ENCODE results near the gene ZNF213.

The ZNF213 gene

GRCh38 chr16:3142327-3142726 lies 7.5 kb downstream of the ZNF213 start:
- no CpG with 5 or more reads among the region's 22 CpGs for WGBS (ENCODE audit: extremely low coverage, insufficient coverage, insufficient read length)
- DNase-seq, result no peak
- peaks cover 32 to 35% of the 10 kb centered on the region in 2 experiments for H3K36me3 ChIP-seq (ENCODE audit: control insufficient read depth in 1 of 2, insufficient read depth in 2 of 2, low read length in 2 of 2)

GRCh38 chr16:3142770-3143169 lies 7.9 kb downstream of the ZNF213 start:
- no CpG with 5 or more reads among the region's 13 CpGs for WGBS (ENCODE audit: extremely low coverage, insufficient coverage, insufficient read length)
- Histone ChIP-seq H3K79me2 (ENCODE audit: control insufficient read depth, insufficient read depth, low read length, poor library complexity) (no peaks in the 10 kb centered on the region), H3K4me1 (ENCODE audit: control insufficient read depth in 1 of 2, insufficient read depth in 2 of 2, low read length in 2 of 2) (peaks cover 6 to 14% of the 10 kb centered on the region in 2 experiments), H2AFZ (ENCODE audit: insufficient read depth, low read length, poor library complexity) (no peak overlapping the region), H3K14ac (ENCODE audit: low read length) (no peak overlapping the region), H3K23ac (ENCODE audit: low read length) (no peak overlapping the region), H4K8ac (ENCODE audit: low read depth, low read length) (no peak overlapping the region), H4K91ac (ENCODE audit: low read depth, low read length) (no peak overlapping the region), H3K4me2 (ENCODE audit: low read length) (no peak overlapping the region), H3K18ac (ENCODE audit: low read length) (no peak overlapping the region), H2BK12ac (ENCODE audit: low read length) (no peak overlapping the region), H2AK5ac (ENCODE audit: low read length) (no peak overlapping the region), H3K9me3 (ENCODE audit: insufficient read depth, low read depth, low read length) (peaks cover 3% of the 10 kb centered on the region), H4K12ac (ENCODE audit: low read depth, low read length) (no peak overlapping the region), H2BK5ac (ENCODE audit: low read depth, low read length, poor library complexity) (no peak overlapping the region), H2BK120ac (ENCODE audit: insufficient read depth, low read length, poor library complexity) (no peak overlapping the region), H3K9ac (ENCODE audit: low read length) (no peak overlapping the region), H3K27me3 (ENCODE audit: insufficient read depth, low read length) (no peaks in the 10 kb centered on the region), H3K4ac (ENCODE audit: low read depth, low read length) (no peak overlapping the region), H3K79me1 (ENCODE audit: low read length) (no peaks in the 10 kb centered on the region), H3K36me3 (ENCODE audit: control insufficient read depth in 1 of 2, insufficient read depth in 2 of 2, low read length in 2 of 2) (peaks cover 31 to 32% of the 10 kb centered on the region in 2 experiments), H3K27ac (ENCODE audit: low read depth, low read length) (no peak overlapping the region), H3K4me3 (ENCODE audit: low read depth, low read length) (no peak overlapping the region)
- no peak for DNase-seq

More at GRCh38 chr16:3142327-3142726, 7.5 kb downstream of the ZNF213 start:
- Histone ChIP-seq H2BK5ac (ENCODE audit: low read depth, low read length, poor library complexity) (no peak overlapping the region), H3K9me3 (ENCODE audit: insufficient read depth, low read depth, low read length) (peaks cover 3% of the 10 kb centered on the region), H3K79me2 (ENCODE audit: control insufficient read depth, insufficient read depth, low read length, poor library complexity) (no peaks in the 10 kb centered on the region), H4K91ac (ENCODE audit: low read depth, low read length) (no peak overlapping the region), H2AK5ac (ENCODE audit: low read length) (no peak overlapping the region), H3K79me1 (ENCODE audit: low read length) (no peaks in the 10 kb centered on the region), H3K4me1 (ENCODE audit: control insufficient read depth in 1 of 2, insufficient read depth in 2 of 2, low read length in 2 of 2) (peaks cover 6 to 14% of the 10 kb centered on the region in 2 experiments), H3K9ac (ENCODE audit: low read length) (no peak overlapping the region), H3K18ac (ENCODE audit: low read length) (no peak overlapping the region), H4K12ac (ENCODE audit: low read depth, low read length) (no peak overlapping the region), H3K27ac (ENCODE audit: low read depth, low read length) (no peak overlapping the region), H3K4me2 (ENCODE audit: low read length) (no peak overlapping the region), H3K4ac (ENCODE audit: low read depth, low read length) (no peak overlapping the region), H2BK12ac (ENCODE audit: low read length) (no peak overlapping the region), H4K8ac (ENCODE audit: low read depth, low read length) (no peak overlapping the region), H3K14ac (ENCODE audit: low read length) (no peak overlapping the region), H3K4me3 (ENCODE audit: low read depth, low read length) (no peak overlapping the region), H3K27me3 (ENCODE audit: insufficient read depth, low read length) (no peaks in the 10 kb centered on the region), H2BK120ac (ENCODE audit: insufficient read depth, low read length, poor library complexity) (no peak overlapping the region), H2AFZ (ENCODE audit: insufficient read depth, low read length, poor library complexity) (no peak overlapping the region), H3K23ac (ENCODE audit: low read length) (no peak overlapping the region)

- Histone ChIP-seq H2BK5ac (ENCODE audit: low read depth, low read length, poor library complexity) (no peak overlapping the region), H3K18ac (ENCODE audit: low read length) (no peak overlapping the region), H4K91ac (ENCODE audit: low read depth, low read length) (no peak overlapping the region), H3K4me2 (ENCODE audit: low read length) (no peak overlapping the region), H3K36me3 (ENCODE audit: control insufficient read depth in 1 of 2, insufficient read depth in 2 of 2, low read length in 2 of 2) (peaks cover 31 to 32% of the 10 kb centered on the region in 2 experiments), H3K4ac (ENCODE audit: low read depth, low read length) (no peak overlapping the region), H3K9ac (ENCODE audit: low read length) (no peak overlapping the region), H2BK120ac (ENCODE audit: insufficient read depth, low read length, poor library complexity) (no peak overlapping the region), H3K23ac (ENCODE audit: low read length) (no peak overlapping the region), H4K12ac (ENCODE audit: low read depth, low read length) (no peak overlapping the region), H2AFZ (ENCODE audit: insufficient read depth, low read length, poor library complexity) (no peak overlapping the region), H3K79me1 (ENCODE audit: low read length) (no peaks in the 10 kb centered on the region), H3K14ac (ENCODE audit: low read length) (no peak overlapping the region), H3K9me3 (ENCODE audit: insufficient read depth, low read depth, low read length) (peaks cover 3% of the 10 kb centered on the region), H3K27ac (ENCODE audit: low read depth, low read length) (no peak overlapping the region), H3K4me3 (ENCODE audit: low read depth, low read length) (no peak overlapping the region), H4K8ac (ENCODE audit: low read depth, low read length) (no peak overlapping the region), H2AK5ac (ENCODE audit: low read length) (no peak overlapping the region), H3K79me2 (ENCODE audit: control insufficient read depth, insufficient read depth, low read length, poor library complexity) (no peaks in the 10 kb centered on the region), H3K4me1 (ENCODE audit: control insufficient read depth in 1 of 2, insufficient read depth in 2 of 2, low read length in 2 of 2) (peaks cover 6 to 13% of the 10 kb centered on the region in 2 experiments), H2BK12ac (ENCODE audit: low read length) (no peak overlapping the region), H3K27me3 (ENCODE audit: insufficient read depth, low read length) (no peaks in the 10 kb centered on the region)
- DNase-seq, result no peak
- WGBS (ENCODE audit: extremely low coverage, insufficient coverage, insufficient read length), result no CpG with 5 or more reads among the region's 11 CpGs
These were observed 8.4 kb downstream of the ZNF213 start for GRCh38 chr16:3143189-3143588.

- no peak overlapping the region for H3K23ac ChIP-seq (ENCODE audit: low read length)
These were observed 8.9 kb downstream of the ZNF213 start for GRCh38 chr16:3143598-3144320.

More at GRCh38 chr16:3143598-3144320, 8.9 kb downstream of the ZNF213 start:
- Histone ChIP-seq H3K18ac (ENCODE audit: low read length) (no peak overlapping the region), H3K4ac (ENCODE audit: low read depth, low read length) (no peak overlapping the region), H3K4me2 (ENCODE audit: low read length) (no peak overlapping the region), H4K8ac (ENCODE audit: low read depth, low read length) (no peak overlapping the region), H2BK5ac (ENCODE audit: low read depth, low read length, poor library complexity) (no peak overlapping the region), H3K27me3 (ENCODE audit: insufficient read depth, low read length) (no peaks in the 10 kb centered on the region), H3K9me3 (ENCODE audit: insufficient read depth, low read depth, low read length) (peaks cover 3% of the 10 kb centered on the region), H3K36me3 (ENCODE audit: control insufficient read depth in 1 of 2, insufficient read depth in 2 of 2, low read length in 2 of 2) (peaks cover 27 to 28% of the 10 kb centered on the region in 2 experiments), H2BK120ac (ENCODE audit: insufficient read depth, low read length, poor library complexity) (no peak overlapping the region), H3K79me2 (ENCODE audit: control insufficient read depth, insufficient read depth, low read length, poor library complexity) (no peaks in the 10 kb centered on the region), H2BK12ac (ENCODE audit: low read length) (no peak overlapping the region), H2AK5ac (ENCODE audit: low read length) (no peak overlapping the region), H3K4me1 (ENCODE audit: control insufficient read depth in 1 of 2, insufficient read depth in 2 of 2, low read length in 2 of 2) (peaks cover 6 to 7% of the 10 kb centered on the region in 2 experiments), H3K27ac (ENCODE audit: low read depth, low read length) (no peak overlapping the region), H2AFZ (ENCODE audit: insufficient read depth, low read length, poor library complexity) (no peak overlapping the region), H3K14ac (ENCODE audit: low read length) (no peak overlapping the region), H3K79me1 (ENCODE audit: low read length) (no peaks in the 10 kb centered on the region), H3K4me3 (ENCODE audit: low read depth, low read length) (no peak overlapping the region), H3K9ac (ENCODE audit: low read length) (no peak overlapping the region), H4K91ac (ENCODE audit: low read depth, low read length) (no peak overlapping the region), H4K12ac (ENCODE audit: low read depth, low read length) (no peak overlapping the region)
- WGBS (ENCODE audit: extremely low coverage, insufficient coverage, insufficient read length), result no CpG with 5 or more reads among the region's 23 CpGs
- peak; percentile 18 to 19 for DNase-seq

Measured in trophoblast cell (in vitro differentiated cells and primary cell).